H1 (cell line): ENCODE measurements around the gene LAMC3. TPM values are rescaled to one million over a fixed set of nuclear protein-coding genes. Genes with fewer than 3 reads are reported as not detected.

Source experiments
- CTCF ChIA-PET: fragments of 300-600 bp; sonication (Branson Sonifier 250); formaldehyde crosslinking; loops from one replicate; lab custom pipeline; 2021; ENCODE audit not compliant: partially characterized antibody; lab: Charles Lee
- POLR2A ChIA-PET: fragments of 300-600 bp; sonication (Branson Sonifier 250); formaldehyde crosslinking; loops from one replicate; lab custom pipeline; 2021; ENCODE audit warnings: inconsistent platforms; ENCODE audit not compliant: partially characterized antibody; lab: Charles Lee
- DNase-seq, 2 experiments: peaks; one replicate each; pipeline versions ENCODE4 v3.0.0 to v3.0.0-alpha.2; 2010 to 2022; ENCODE audit warnings: low spot score in 2 of 2, low read depth in 1 of 2, mixed read lengths in 1 of 2
- FAIRE-seq: peaks from 2 replicates; lab custom pipeline; 2011; peaks lifted over from hg19 to GRCh38; lab: Jason Lieb, UNC
- H2AFZ ChIP-seq: 2 replicates; pipeline ENCODE4 v1.8.1; 2012; ENCODE audit warnings: low read length, inconsistent platforms
- H2AK5ac ChIP-seq: 2 replicates; pipeline ENCODE4 v1.6.1; 2013; ENCODE audit warnings: low read depth, low read length
- H2BK120ac ChIP-seq: replicated peaks from 2 replicates; pipeline ENCODE3; 2013; ENCODE audit warnings: low read depth, low read length, inconsistent platforms
- H2BK12ac ChIP-seq: 2 replicates; pipeline ENCODE4 v1.6.1; 2013; ENCODE audit warnings: low read depth, low read length
- H2BK15ac ChIP-seq: 2 replicates; pipeline ENCODE4 v1.6.1; 2013; ENCODE audit warnings: low read length
- H2BK20ac ChIP-seq: 2 replicates; pipeline ENCODE4 v1.6.1; 2013; ENCODE audit warnings: low read length
- H2BK5ac ChIP-seq: 2 replicates; pipeline ENCODE4 v1.6.1; 2013; ENCODE audit warnings: low read depth, low read length
- H3K14ac ChIP-seq: 2 replicates; pipeline ENCODE4 v1.6.1; 2013; ENCODE audit warnings: inconsistent platforms; ENCODE audit not compliant: insufficient read length
- H3K18ac ChIP-seq: 2 replicates; pipeline ENCODE4 v1.6.1; 2013; ENCODE audit warnings: low read length; ENCODE audit errors: extremely low read depth
- H3K23ac ChIP-seq: 2 replicates; pipeline ENCODE4 v1.6.1; 2013; ENCODE audit warnings: inconsistent platforms; ENCODE audit not compliant: insufficient read length
- H3K23me2 ChIP-seq: 2 replicates; pipeline ENCODE4 v1.6.1; 2013; ENCODE audit warnings: low read depth, low read length
- H3K27ac ChIP-seq: 2 replicates; pipeline ENCODE4 v1.6.1; 2011; ENCODE audit warnings: low read depth, low read length, inconsistent platforms
- H3K27me3 ChIP-seq, 4 experiments: replicated peaks in 1 of 4; 1 replicate in 1 of 4; 2 replicates in 3 of 4; pipeline versions ENCODE4 v1.6.1 to v1.8.1; 2011 to 2013; ENCODE audit warnings: low read length in 3 of 4, mild to moderate bottlenecking in 3 of 4, inconsistent platforms in 2 of 4, mixed read lengths in 2 of 4, moderate library complexity in 1 of 4; ENCODE audit not compliant: control insufficient read depth in 3 of 4, insufficient read depth in 3 of 4; ENCODE audit errors: extremely low read depth in 1 of 4
- H3K36me3 ChIP-seq, 4 experiments: 2 replicates each; pipeline versions ENCODE4 v1.6.1 to v1.8.1; 2011 to 2013; ENCODE audit warnings: mild to moderate bottlenecking in 4 of 4, low read length in 3 of 4, moderate library complexity in 2 of 4, control low read depth in 1 of 4, inconsistent platforms in 1 of 4; ENCODE audit not compliant: insufficient read depth in 4 of 4, control insufficient read depth in 2 of 4
- H3K4ac ChIP-seq: replicated peaks from 2 replicates; pipeline ENCODE3; 2013; ENCODE audit warnings: low read length, low read depth, mixed read lengths, inconsistent platforms; ENCODE audit not compliant: insufficient read length
- H3K4me1 ChIP-seq, 4 experiments: replicated peaks in 1 of 4; 1 replicate in 1 of 4; 2 replicates in 3 of 4; pipeline versions ENCODE4 v1.6.1 to v1.8.1; 2011 to 2013; ENCODE audit warnings: low read length in 3 of 4, inconsistent platforms in 2 of 4, mixed read lengths in 1 of 4; ENCODE audit not compliant: insufficient read depth in 4 of 4, control insufficient read depth in 3 of 4
- H3K4me2 ChIP-seq, 2 experiments: 2 replicates each; pipeline versions ENCODE4 v1.6.1 to v1.8.1; 2011 to 2013; ENCODE audit warnings: low read depth in 2 of 2, low read length in 2 of 2, control low read depth in 1 of 2, inconsistent platforms in 1 of 2, mild to moderate bottlenecking in 1 of 2; ENCODE audit not compliant: insufficient read depth in 1 of 2
- H3K4me3 ChIP-seq, 4 experiments: fragments of 200-600, 300-600 bp in 1 of 4; sonication (generic), shearing (Covaris generic), sonication (Bioruptor Twin) in 1 of 4; 2 replicates each; pipeline versions ENCODE4 v1.5.1 to v1.8.1; 2011 to 2016; ENCODE audit warnings: low read length in 4 of 4, low read depth in 3 of 4, control low read depth in 2 of 4, inconsistent platforms in 2 of 4, mild to moderate bottlenecking in 2 of 4, mixed read lengths in 1 of 4, moderate library complexity in 1 of 4; ENCODE audit not compliant: insufficient read depth in 2 of 4; ENCODE audit errors: extremely low read depth in 1 of 4
- H3K56ac ChIP-seq: replicated peaks from 2 replicates; pipeline ENCODE3; 2013; ENCODE audit warnings: low read depth, mild to moderate bottlenecking, mixed read lengths, low read length, inconsistent platforms; ENCODE audit not compliant: insufficient read length
- H3K79me1 ChIP-seq: 2 replicates; pipeline ENCODE4 v1.6.1; 2013; ENCODE audit warnings: low read depth, low read length, control low read depth
- H3K79me2 ChIP-seq, 2 experiments: 2 replicates each; pipeline versions ENCODE4 v1.6.1 to v1.8.1; 2012 to 2013; ENCODE audit warnings: low read length in 2 of 2, mild to moderate bottlenecking in 2 of 2, inconsistent platforms in 1 of 2; ENCODE audit not compliant: insufficient read depth in 2 of 2, control insufficient read depth in 1 of 2
- H3K9ac ChIP-seq, 4 experiments: replicated peaks in 1 of 4; 1 replicate in 1 of 4; 2 replicates in 3 of 4; pipeline versions ENCODE4 v1.6.1 to v1.8.1; 2011 to 2013; ENCODE audit warnings: low read depth in 3 of 4, low read length in 3 of 4, control low read depth in 2 of 4, mild to moderate bottlenecking in 2 of 4, moderate library complexity in 2 of 4, inconsistent platforms in 1 of 4; ENCODE audit errors: extremely low read depth in 1 of 4
- H3K9me3 ChIP-seq, 2 experiments: 2 replicates each; pipeline versions ENCODE4 v1.6.1 to v1.8.1; 2012 to 2013; ENCODE audit warnings: mild to moderate bottlenecking in 2 of 2, moderate library complexity in 2 of 2, control low read depth in 1 of 2, inconsistent platforms in 1 of 2, low read depth in 1 of 2, low read length in 1 of 2, mixed read lengths in 1 of 2; ENCODE audit not compliant: insufficient read depth in 2 of 2
- H4K20me1 ChIP-seq, 2 experiments: replicated peaks in 1 of 2; 2 replicates each; pipeline versions ENCODE3 to v1.8.1; 2011 to 2013; ENCODE audit warnings: inconsistent platforms in 2 of 2, low read length in 2 of 2, mild to moderate bottlenecking in 1 of 2; ENCODE audit not compliant: insufficient read depth in 2 of 2, control insufficient read depth in 1 of 2
- H4K5ac ChIP-seq: 2 replicates; pipeline ENCODE4 v1.6.1; 2013; ENCODE audit warnings: low read length, low read depth, mixed read lengths, inconsistent platforms; ENCODE audit not compliant: insufficient read length
- H4K8ac ChIP-seq: 2 replicates; pipeline ENCODE4 v1.8.0; 2013; ENCODE audit warnings: mild to moderate bottlenecking, moderate library complexity, low read length, inconsistent platforms; ENCODE audit not compliant: insufficient read depth; ENCODE audit errors: extremely low read depth
- H4K91ac ChIP-seq: replicated peaks from 2 replicates; pipeline ENCODE3; 2013; ENCODE audit warnings: low read length, mixed read lengths, inconsistent platforms; ENCODE audit not compliant: insufficient read length
- EP300 ChIP-seq, 2 experiments: IDR thresholded peaks; 1 replicate in 1 of 2; 2 replicates in 1 of 2; pipeline ENCODE4 v1.6.1; 2011 to 2012; ENCODE audit warnings: low read depth in 2 of 2, low read length in 2 of 2, mild to moderate bottlenecking in 2 of 2, borderline replicate concordance in 1 of 2, inconsistent platforms in 1 of 2, moderate library complexity in 1 of 2
- GTF2F1 ChIP-seq: IDR thresholded peaks from 2 replicates; pipeline ENCODE4 v1.6.1; 2012; ENCODE audit warnings: low read depth, low read length, improper control_type of control experiment, borderline replicate concordance
- PHF8 ChIP-seq: fragments of 200-600 bp; sonication (generic); conservative IDR thresholded peaks from 2 replicates; pipeline ENCODE4 v1.7.1; 2012; ENCODE audit warnings: low read depth, mild to moderate bottlenecking, inconsistent platforms, low read length, moderate library complexity
- WGBS, 2 experiments: shearing (Covaris generic) in 1 of 2; methylation state at CpG; one replicate each; pipeline versions ENCODE4 v1.1.6 to v1.1.7; 2013 to 2015; ENCODE audit warnings: low lambda C conversion rate in 2 of 2, mixed read lengths in 2 of 2, inconsistent platforms in 1 of 2, low coverage in 1 of 2, missing lambda C conversion rate in 1 of 2; ENCODE audit not compliant: insufficient replicate concordance in 2 of 2, insufficient coverage in 1 of 2, insufficient read length in 1 of 2; ENCODE audit errors: extremely low coverage in 1 of 2, missing lambda C conversion rate in 1 of 2; 5-methylcytosine and 5-hydroxymethylcytosine counted together
- polyA plus RNA-seq, 7 experiments: library from polyadenylated mRNA; depleted of rRNA in 3 of 7; stranded (reverse) in 5 of 7; unstranded in 2 of 7; fragments of >200 nt in 5 of 7; fragments of 200-250 nt in 2 of 7; gene quantifications; 1 replicate in 5 of 7; 2 replicates in 1 of 7; 4 replicates in 1 of 7; pipeline versions ENCODE4 v1.2.1 to v1.2.3, GENCODE V29; 2011 to 2013; ENCODE audit warnings: missing spikeins in 2 of 7, mixed read lengths in 2 of 7
- total RNA-seq: library from RNA; stranded (reverse); fragmentation: NEBNext Ultra II Directional; extraction: Animal tissue kit (Norgen Biotek cat#: 25700); gene quantifications from 2 replicates; pipeline ENCODE4 v1.2.1, GENCODE V29; 2021

LAMC3 gene
- total and polyA plus RNA-seq, 2 of the 8 experiments (the other 6 are each of a cell fraction or from before 2014, with no cell fraction given): 9.3 to 12.3 TPM

- Histone ChIP-seq H3K23me2 (peaks cover 7% of the 10 kb centered on the region; the same call in 1 of the 2 replicates), H3K4me3 (no peak overlapping the region), H2AK5ac (no peak overlapping the region), H2BK12ac (no peak overlapping the region), H4K5ac (no peak overlapping the region), H3K79me2 (no peaks in the 10 kb centered on the region), H3K9ac (no peak overlapping the region), H3K18ac (no peak overlapping the region), H4K91ac (no peak overlapping the region), H3K56ac (no peak overlapping the region), H3K27me3 (no peaks in the 10 kb centered on the region), H2BK120ac (no peak overlapping the region), H4K8ac (no peak overlapping the region), H3K14ac (no peak overlapping the region), H3K4me2 (no peak overlapping the region), H2AFZ (no peak overlapping the region), H2BK5ac (no peak overlapping the region), H2BK20ac (peak overlapping the region; percentile 13; the same call in 1 of the 2 replicates), H3K23ac (no peak overlapping the region), H3K79me1 (no peaks in the 10 kb centered on the region), H3K36me3 (no peaks in the 10 kb centered on the region), H3K4me1 (peaks cover 3 to 21% (median 9%) of the 10 kb centered on the region in 4 experiments; a peak in 5 of 7 replicates), H2BK15ac (0 out of 2 replicates have a peak overlapping the region, but pooled peaks have one; percentile 40), H4K20me1 (peaks cover 0 to 8% of the 10 kb centered on the region in 2 experiments), H3K27ac (no peak overlapping the region), H3K9me3 (no peaks in the 10 kb centered on the region), H3K4ac (no peak overlapping the region)
- FAIRE-seq (no peak), DNase-seq (peak in 1 of 2 experiments; percentile 42)
- ChIA-PET CTCF (interaction anchor here (0.7 to 4.0 kb wide), 4 partner anchors 10 to 74 kb away, joined by 4 to 17 read pairs (median 8); no protein-coding TSS in a partner anchor), POLR2A (interaction anchor here (1.0 kb wide), 1 partner anchor 19 kb away, joined by 3 read pairs; no protein-coding TSS in a partner anchor)
- WGBS, 2 experiments: 90% methylated on average over 10 of the region's 10 CpGs; no CpG with 5 or more reads in 1 of the 2 experiments
- TF ChIP-seq PHF8 (no peak), EP300 (IDR thresholded peaks at IDR 0.05; ENCODE audit: borderline replicate concordance in 1 of 2, low read depth in 2 of 2, low read length in 2 of 2) (no peak), GTF2F1 (no peak)
Observed at GRCh38 chr9:130992682-130993032, 16.3 kb upstream of the LAMC3 start.
